ENCODE measurements around the gene LRRC37A3. TPM values are rescaled to one million over a fixed set of nuclear protein-coding genes. Genes with fewer than 3 reads are reported as not detected.
"Not testable (repeated sequence)": the region's sequence is repeated elsewhere in the genome, so short reads cannot be mapped to it uniquely, and the experiment has no call there.

Gene LRRC37A3
- total RNA-seq, 1 experiment from 2014 or later, result 7.7 TPM

DNA sequence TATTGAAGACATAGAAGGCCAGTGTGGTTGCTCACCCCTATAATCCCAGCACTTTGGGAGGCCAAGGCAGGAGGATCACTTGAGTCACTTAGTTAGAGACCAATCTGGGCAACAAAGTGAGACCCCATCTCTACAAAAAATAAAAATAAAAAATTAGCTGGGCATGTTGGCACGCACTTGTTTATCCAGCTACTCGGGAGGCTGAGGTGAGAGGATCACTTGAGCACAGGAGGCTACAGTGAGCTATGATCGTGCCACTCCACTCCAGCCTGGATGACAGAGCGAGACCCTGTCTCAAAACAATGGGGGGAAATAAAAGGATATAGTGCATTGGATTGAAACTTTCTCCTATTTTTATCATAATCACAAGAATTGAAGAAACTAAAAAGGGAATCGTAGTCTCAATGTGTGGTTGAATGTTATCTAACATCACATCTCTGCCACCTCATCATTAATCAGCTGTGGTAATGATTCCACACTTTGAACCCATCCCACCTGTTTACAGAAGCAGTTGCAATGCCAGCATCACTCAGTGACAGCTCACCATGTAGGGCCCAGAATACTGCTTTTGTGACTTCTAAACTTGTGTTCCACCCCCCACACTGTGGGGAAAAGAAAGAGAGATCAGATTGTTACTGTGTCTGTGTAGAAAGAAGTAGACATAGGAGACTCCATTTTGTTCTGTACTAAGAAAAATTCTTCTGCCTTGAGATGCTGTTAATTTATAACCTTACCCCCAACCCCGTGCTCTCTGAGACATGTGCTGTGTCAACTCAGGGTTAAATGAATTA is 10.3 kb upstream of the LRRC37A3 start:
- H3K27me3 ChIP-seq (ENCODE audit: insufficient read depth, low read length); H3K9me2 ChIP-seq (ENCODE audit: insufficient read depth); H3K79me2 ChIP-seq (ENCODE audit: insufficient read depth, low read length); H3K4me3 ChIP-seq (replicated peaks in 1 of 2; ENCODE audit: low read depth in 1 of 2, low read length in 2 of 2); BruUV-seq (replicated peaks); H2AFZ ChIP-seq (ENCODE audit: low read depth, low read length, poor library complexity, severe bottlenecking); H3K27ac ChIP-seq (ENCODE audit: low read depth, low read length); CTCF ChIA-PET; RAD21 ChIA-PET (ENCODE audit: low non-redundant PET in 1 of 2, low total read pairs in 2 of 2, uncharacterized antibody in 2 of 2, unreplicated experiment in 2 of 2); H3K9ac ChIP-seq (ENCODE audit: low read length); POLR2A ChIA-PET; H3K9me3 ChIP-seq (ENCODE audit: control insufficient read depth in 1 of 2, insufficient read depth in 1 of 2, low read depth in 1 of 2, low read length in 2 of 2); H4K20me1 ChIP-seq (ENCODE audit: insufficient read depth); H3K36me3 ChIP-seq (ENCODE audit: control insufficient read depth in 1 of 2, insufficient read depth in 2 of 2, low read length in 2 of 2): not testable (repeated sequence)
- H3K4me2 ChIP-seq (ENCODE audit: low read length), result peak overlapping the region; percentile 30; the same call in 1 of the 2 replicates
- peak; percentile 40 for DNase-seq (ENCODE audit: low read depth, low spot score)
- TF ChIP-seq FOSL1 (IDR thresholded peaks at IDR 0.05; ENCODE audit: low read depth) (peak; percentile 80), SIN3A (IDR thresholded peaks at IDR 0.05; ENCODE audit: low read depth) (0 out of 2 replicates have a peak, but pooled peaks have one; percentile 26), CBX3 (IDR thresholded peaks at IDR 0.05; ENCODE audit: low read depth) (0 out of 2 replicates have a peak, but pooled peaks have one; percentile 21), JUND (IDR thresholded peaks at IDR 0.05) (peak; percentile 57)
- TF ChIP-seq, protein P1, sequence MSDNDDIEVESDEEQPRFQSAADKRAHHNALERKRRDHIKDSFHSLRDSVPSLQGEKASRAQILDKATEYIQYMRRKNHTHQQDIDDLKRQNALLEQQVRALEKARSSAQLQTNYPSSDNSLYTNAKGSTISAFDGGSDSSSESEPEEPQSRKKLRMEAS (IDR thresholded peaks at IDR 0.05), result 0 out of 2 replicates have a peak, but pooled peaks have one; percentile 25
- intact Hi-C loops (cut with micrococcal nuclease), result loop anchor here (10.0 kb wide), 1 partner anchor 85 kb away; no protein-coding TSS in a partner anchor
- peaks cover 6 to 21% of the 10 kb centered on the region in 2 experiments; a peak in 2 of 4 replicates for H3K4me1 ChIP-seq (ENCODE audit: control insufficient read depth in 1 of 2, insufficient read depth in 2 of 2, low read length in 2 of 2)
- peak; percentile 60 for ATAC-seq

DNA sequence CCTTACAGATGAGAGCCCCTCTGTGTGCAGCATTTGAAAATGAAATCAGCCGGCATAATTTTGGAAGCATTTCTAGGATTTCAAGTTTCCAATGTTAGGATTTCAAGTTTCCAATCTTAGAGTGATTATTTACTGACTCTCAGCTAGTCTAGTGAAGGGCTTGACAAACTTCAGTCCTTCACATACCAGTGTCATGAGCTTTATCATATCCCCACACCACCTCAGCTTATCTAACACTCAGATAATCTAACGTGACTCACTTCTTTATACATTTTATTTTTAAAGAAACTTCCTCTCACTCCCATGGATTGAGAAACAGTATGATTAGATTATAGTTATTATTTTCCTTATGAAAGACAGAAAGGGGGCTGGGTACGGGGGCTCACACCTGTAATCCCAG is 9.4 kb upstream of the LRRC37A3 start:
- H3K27me3 ChIP-seq (ENCODE audit: insufficient read depth, low read length); H3K79me2 ChIP-seq (ENCODE audit: insufficient read depth, low read length); ATAC-seq; H3K4me3 ChIP-seq (replicated peaks in 1 of 2; ENCODE audit: low read depth in 1 of 2, low read length in 2 of 2); H3K9ac ChIP-seq (ENCODE audit: low read length); H3K36me3 ChIP-seq (ENCODE audit: control insufficient read depth in 1 of 2, insufficient read depth in 2 of 2, low read length in 2 of 2); DNase-seq (ENCODE audit: low read depth, low spot score); RAD21 ChIA-PET (ENCODE audit: low non-redundant PET in 1 of 2, low total read pairs in 2 of 2, uncharacterized antibody in 2 of 2, unreplicated experiment in 2 of 2); BruUV-seq (replicated peaks); H3K9me2 ChIP-seq (ENCODE audit: insufficient read depth); intact Hi-C loops (cut with micrococcal nuclease); CTCF ChIA-PET; H3K4me2 ChIP-seq (ENCODE audit: low read length); POLR2A ChIA-PET; H2AFZ ChIP-seq (ENCODE audit: low read depth, low read length, poor library complexity, severe bottlenecking); H3K9me3 ChIP-seq (ENCODE audit: control insufficient read depth in 1 of 2, insufficient read depth in 1 of 2, low read depth in 1 of 2, low read length in 2 of 2); H3K27ac ChIP-seq (ENCODE audit: low read depth, low read length); H4K20me1 ChIP-seq (ENCODE audit: insufficient read depth): not testable (repeated sequence)
- H3K4me1 ChIP-seq (ENCODE audit: control insufficient read depth in 1 of 2, insufficient read depth in 2 of 2, low read length in 2 of 2), result peaks cover 6 to 17% of the 10 kb centered on the region in 2 experiments; a peak in 2 of 4 replicates

Measured in HCT116 (cell line).